Spleen (tissue), 7 donors: Measurements from ENCODE around the gene TCEA3.

Experiments
- CTCF ChIP-seq, 11 experiments: fragments of 200-600 bp in 7 of 11; fragments of 450-650 bp in 4 of 11; sonication (generic) in 4 of 11; IDR thresholded peaks in 8 of 11; conservative IDR thresholded peaks in 3 of 11; 1 replicate in 7 of 11; 2 replicates in 4 of 11; pipeline versions ENCODE4 v1.4.0 to v1.8.0; 2016 to 2021; ENCODE audit warnings: antibody characterized with exemption in 11 of 11, inconsistent platforms in 4 of 11, mild to moderate bottlenecking in 1 of 11
- POLR2A ChIP-seq, 3 donors: fragments of 450-650 bp; IDR thresholded peaks; one replicate each; pipeline ENCODE4 v1.5.1; 2017; ENCODE audit warnings: antibody characterized with exemption in 3 of 3, mild to moderate bottlenecking in 1 of 3
- POLR2AphosphoS5 ChIP-seq, 3 donors: sonication (generic); formaldehyde crosslinking; IDR thresholded peaks; one replicate each; pipeline ENCODE4 v1.5.1; 2017; ENCODE audit warnings: antibody characterized with exemption in 3 of 3
- donor health status: DM: no; HTN: no; CAD: no; lungs with moderate emphysema.
- donor health status: DM: no; HTN: no; CAD: no.
- donor health status: DM: no; HTN: no; CAD: no.

GRCh38 chr1:23385119-23385621 lies 39.4 kb downstream of the TCEA3 start:
- TF ChIP-seq CTCF (IDR thresholded peaks at IDR 0.05 in 8 of 11, conservative IDR thresholded peaks at IDR 0.05 in 3 of 11), result no peak
- TF ChIP-seq POLR2A (IDR thresholded peaks at IDR 0.05), result no peak
- TF ChIP-seq POLR2AphosphoS5 (IDR thresholded peaks at IDR 0.05), result no peak
